Upper lobe of left lung (tissue), 4 donors: ENCODE results near the gene CDC45.

Experiments used
- POLR2A ChIP-seq, 4 donors: fragments of 450-650 bp; IDR thresholded peaks; one replicate each; pipeline ENCODE4 v1.5.1; 2016 to 2017; ENCODE audit warnings: antibody characterized with exemption in 4 of 4, mild to moderate bottlenecking in 2 of 4
- POLR2AphosphoS5 ChIP-seq, 2 donors: sonication (generic); formaldehyde crosslinking; IDR thresholded peaks; one replicate each; pipeline ENCODE4 v1.5.1; 2017; ENCODE audit warnings: antibody characterized with exemption in 2 of 2

- TF ChIP-seq POLR2A (IDR thresholded peaks at IDR 0.05) (no peak), POLR2AphosphoS5 (IDR thresholded peaks at IDR 0.05) (no peak)
These were observed 1.4 kb upstream of the CDC45 start for GRCh38 chr22:19478045-19478900.
